SK-N-SH treated with all-trans-retinoic acid at 6 μM for 48 hours (cell line): ENCODE measurements around the gene ARHGEF12.

Experiments
- ATAC-seq: fragments of 200-7000 bp; cut with Tn5 transposase; 3 replicates; pipeline ENCODE4 v1.9.1; 2020; ENCODE audit warnings: mild to moderate bottlenecking, moderate library complexity
- ARNTL ChIP-seq: fragments of 450-650 bp; formaldehyde crosslinking; IDR thresholded peaks from 2 replicates; pipeline ENCODE4 v1.5.0; 2020; ENCODE audit warnings: low read depth, mild to moderate bottlenecking, moderate library complexity, borderline replicate concordance
- BACH2 ChIP-seq: fragments of 250-450 bp; sonication (Bioruptor Pico); IDR thresholded peaks from 2 replicates; pipeline ENCODE4 v1.9.0; 2021; ENCODE audit warnings: mild to moderate bottlenecking, borderline replicate concordance
- CSDC2 ChIP-seq: fragments of 250-450 bp; sonication (Bioruptor Pico); IDR thresholded peaks from 2 replicates; pipeline ENCODE4 v1.5.0; 2020; ENCODE audit warnings: mild to moderate bottlenecking, moderate library complexity
- CSRNP3 ChIP-seq: fragments of 250-450 bp; sonication (Bioruptor Pico); IDR thresholded peaks from 2 replicates; pipeline ENCODE4 v1.5.1; 2021; ENCODE audit warnings: mild to moderate bottlenecking, moderate library complexity
- ESRRG ChIP-seq: fragments of 250-450 bp; sonication (Bioruptor Pico); IDR thresholded peaks from 2 replicates; pipeline ENCODE4 v1.6.1; 2021; ENCODE audit warnings: mild to moderate bottlenecking
- GLIS3 ChIP-seq: fragments of 250-450 bp; sonication (Bioruptor Pico); IDR thresholded peaks from 2 replicates; pipeline ENCODE4 v1.5.0; 2020; ENCODE audit warnings: mild to moderate bottlenecking, moderate library complexity
- PPARA ChIP-seq: fragments of 250-450 bp; sonication (Bioruptor Pico); IDR thresholded peaks from 2 replicates; pipeline ENCODE4 v1.5.0; 2020; ENCODE audit warnings: mild to moderate bottlenecking, borderline replicate concordance
- SNAI2 ChIP-seq: fragments of 250-450 bp; sonication (Bioruptor Pico); IDR thresholded peaks from 2 replicates; pipeline ENCODE4 v1.5.0; 2020; ENCODE audit warnings: mild to moderate bottlenecking, moderate library complexity
- TCF4 ChIP-seq: fragments of 250-450 bp; sonication (Bioruptor Pico); IDR thresholded peaks from 2 replicates; pipeline ENCODE4 v1.8.0; 2021; ENCODE audit warnings: mild to moderate bottlenecking, moderate library complexity, borderline replicate concordance
- TOX ChIP-seq: fragments of 250-450 bp; sonication (Bioruptor Pico); IDR thresholded peaks from 2 replicates; pipeline ENCODE4 v1.8.0; 2021; ENCODE audit warnings: mild to moderate bottlenecking, moderate library complexity, borderline replicate concordance
- ZFP3 ChIP-seq: fragments of 250-450 bp; sonication (Bioruptor Pico); IDR thresholded peaks from 2 replicates; pipeline ENCODE4 v1.5.0; 2020; ENCODE audit warnings: mild to moderate bottlenecking, moderate library complexity
- ZFP30 ChIP-seq: fragments of 450-650 bp; formaldehyde crosslinking; IDR thresholded peaks from 2 replicates; pipeline ENCODE4 v1.5.0; 2022; ENCODE audit warnings: mild to moderate bottlenecking, moderate library complexity
- ZNF565 ChIP-seq: fragments of 450-650 bp; formaldehyde crosslinking; conservative IDR thresholded peaks from 2 replicates; pipeline ENCODE4 v1.5.0; 2020; ENCODE audit warnings: low read depth, mild to moderate bottlenecking, moderate library complexity
- ZNF70 ChIP-seq: fragments of 450-650 bp; formaldehyde crosslinking; IDR thresholded peaks from 2 replicates; pipeline ENCODE4 v1.5.0; 2020; ENCODE audit warnings: mild to moderate bottlenecking, moderate library complexity
- ZNF8 ChIP-seq: fragments of 450-650 bp; formaldehyde crosslinking; IDR thresholded peaks from 2 replicates; pipeline ENCODE4 v1.5.0; 2020; ENCODE audit warnings: mild to moderate bottlenecking, moderate library complexity
- TF ChIP-seq, protein P1 (sequence below): fragments of 250-450 bp; sonication (Bioruptor Pico); IDR thresholded peaks from 2 replicates; pipeline ENCODE4 v1.5.1; 2020; ENCODE audit warnings: low read depth, mild to moderate bottlenecking, moderate library complexity
- TF ChIP-seq, protein P2 (sequence below): fragments of 250-450 bp; sonication (Bioruptor Pico); IDR thresholded peaks from 2 replicates; pipeline ENCODE4 v1.5.0; 2020; ENCODE audit warnings: mild to moderate bottlenecking, moderate library complexity
- TF ChIP-seq, protein P3 (sequence below): fragments of 250-450 bp; sonication (Bioruptor Pico); IDR thresholded peaks from 2 replicates; pipeline ENCODE4 v1.8.0; 2020; ENCODE audit warnings: mild to moderate bottlenecking, moderate library complexity, borderline replicate concordance

ARHGEF12 gene

DNA sequence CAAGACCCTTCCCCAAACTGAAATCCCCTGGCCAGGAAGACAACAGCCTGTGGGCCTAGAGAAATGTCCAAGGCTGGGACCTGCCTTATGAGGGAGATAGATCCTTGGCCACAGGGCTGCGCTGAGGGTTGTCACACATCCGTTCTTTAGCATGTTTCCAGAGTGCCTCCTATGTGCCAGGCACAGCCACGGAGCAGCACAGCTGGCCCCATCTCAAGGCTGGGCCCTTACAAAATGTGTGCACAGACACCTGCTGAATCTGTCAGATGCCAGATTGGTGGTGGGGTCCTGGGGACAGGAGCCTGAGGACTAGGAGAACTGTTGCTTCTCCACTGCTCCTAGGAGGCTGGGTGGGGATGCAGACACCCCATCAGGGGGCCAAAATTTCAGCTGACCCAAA, 186.5 kb downstream of the ARHGEF12 start:
- TF ChIP-seq TCF4 (CRISPR knock-in tag), result no peak
- TF ChIP-seq SNAI2 (CRISPR knock-in tag), result no peak
- TF ChIP-seq, protein P1, sequence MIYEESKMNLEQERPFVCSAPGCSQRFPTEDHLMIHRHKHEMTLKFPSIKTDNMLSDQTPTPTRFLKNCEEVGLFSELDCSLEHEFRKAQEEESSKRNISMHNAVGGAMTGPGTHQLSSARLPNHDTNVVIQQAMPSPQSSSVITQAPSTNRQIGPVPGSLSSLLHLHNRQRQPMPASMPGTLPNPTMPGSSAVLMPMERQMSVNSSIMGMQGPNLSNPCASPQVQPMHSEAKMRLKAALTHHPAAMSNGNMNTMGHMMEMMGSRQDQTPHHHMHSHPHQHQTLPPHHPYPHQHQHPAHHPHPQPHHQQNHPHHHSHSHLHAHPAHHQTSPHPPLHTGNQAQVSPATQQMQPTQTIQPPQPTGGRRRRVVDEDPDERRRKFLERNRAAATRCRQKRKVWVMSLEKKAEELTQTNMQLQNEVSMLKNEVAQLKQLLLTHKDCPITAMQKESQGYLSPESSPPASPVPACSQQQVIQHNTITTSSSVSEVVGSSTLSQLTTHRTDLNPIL (CRISPR knock-in tag), result no peak
- TF ChIP-seq, protein P2, sequence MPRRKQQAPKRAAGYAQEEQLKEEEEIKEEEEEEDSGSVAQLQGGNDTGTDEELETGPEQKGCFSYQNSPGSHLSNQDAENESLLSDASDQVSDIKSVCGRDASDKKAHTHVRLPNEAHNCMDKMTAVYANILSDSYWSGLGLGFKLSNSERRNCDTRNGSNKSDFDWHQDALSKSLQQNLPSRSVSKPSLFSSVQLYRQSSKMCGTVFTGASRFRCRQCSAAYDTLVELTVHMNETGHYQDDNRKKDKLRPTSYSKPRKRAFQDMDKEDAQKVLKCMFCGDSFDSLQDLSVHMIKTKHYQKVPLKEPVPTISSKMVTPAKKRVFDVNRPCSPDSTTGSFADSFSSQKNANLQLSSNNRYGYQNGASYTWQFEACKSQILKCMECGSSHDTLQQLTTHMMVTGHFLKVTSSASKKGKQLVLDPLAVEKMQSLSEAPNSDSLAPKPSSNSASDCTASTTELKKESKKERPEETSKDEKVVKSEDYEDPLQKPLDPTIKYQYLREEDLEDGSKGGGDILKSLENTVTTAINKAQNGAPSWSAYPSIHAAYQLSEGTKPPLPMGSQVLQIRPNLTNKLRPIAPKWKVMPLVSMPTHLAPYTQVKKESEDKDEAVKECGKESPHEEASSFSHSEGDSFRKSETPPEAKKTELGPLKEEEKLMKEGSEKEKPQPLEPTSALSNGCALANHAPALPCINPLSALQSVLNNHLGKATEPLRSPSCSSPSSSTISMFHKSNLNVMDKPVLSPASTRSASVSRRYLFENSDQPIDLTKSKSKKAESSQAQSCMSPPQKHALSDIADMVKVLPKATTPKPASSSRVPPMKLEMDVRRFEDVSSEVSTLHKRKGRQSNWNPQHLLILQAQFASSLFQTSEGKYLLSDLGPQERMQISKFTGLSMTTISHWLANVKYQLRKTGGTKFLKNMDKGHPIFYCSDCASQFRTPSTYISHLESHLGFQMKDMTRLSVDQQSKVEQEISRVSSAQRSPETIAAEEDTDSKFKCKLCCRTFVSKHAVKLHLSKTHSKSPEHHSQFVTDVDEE, result no peak
- no peak for TF ChIP-seq CSRNP3 (CRISPR knock-in tag)
- no peak for ATAC-seq

DNA sequence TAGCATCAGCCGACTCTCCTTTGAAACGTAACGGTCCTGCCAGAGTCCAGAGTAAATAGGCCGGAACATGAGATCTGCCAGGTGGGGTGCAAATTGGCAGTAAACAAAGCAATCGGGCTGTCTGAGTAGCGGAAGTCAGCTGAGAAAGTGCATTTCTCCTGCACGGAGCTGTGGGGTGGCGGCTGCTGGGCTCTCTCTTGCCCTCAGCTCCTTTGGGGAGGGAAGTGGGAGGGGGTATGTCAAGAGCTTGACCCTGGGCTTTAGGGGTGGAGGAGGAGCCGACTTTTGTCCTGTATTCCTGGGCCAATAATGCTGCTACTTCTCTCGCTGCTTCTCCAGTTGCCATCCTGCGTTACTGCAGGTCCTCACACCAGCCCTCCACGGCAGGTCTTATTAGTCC, 187.0 kb downstream of the ARHGEF12 start:
- ATAC-seq, result no peak

DNA sequence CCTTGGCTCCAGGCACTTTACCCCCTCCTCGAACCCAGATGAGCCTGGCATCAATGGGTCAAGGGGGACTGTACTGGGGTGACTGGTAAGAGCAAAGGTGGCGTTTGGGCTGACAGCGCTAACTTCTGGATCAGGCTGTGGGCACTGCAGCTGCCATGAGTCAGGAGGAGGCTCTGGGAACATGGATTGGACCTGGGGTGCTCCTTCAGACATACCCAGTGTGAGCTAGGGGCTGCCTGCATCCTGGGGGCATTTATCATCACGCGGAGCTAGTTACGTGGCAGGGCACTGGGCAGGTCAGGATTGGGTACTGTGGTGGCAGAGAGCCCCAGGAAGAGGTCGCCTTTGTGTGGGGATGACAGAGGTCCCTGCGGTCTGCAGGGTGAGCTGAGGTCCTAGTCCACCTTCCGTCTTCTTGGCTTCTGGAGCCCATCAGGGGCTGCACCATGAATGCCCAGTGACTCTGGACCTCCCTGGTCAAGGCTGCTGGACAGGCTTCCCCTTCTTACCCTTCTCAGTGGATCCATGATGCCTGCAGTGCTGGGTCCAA, 188.4 kb downstream of the ARHGEF12 start:
- ATAC-seq, result no peak
- no peak for TF ChIP-seq CSRNP3 (CRISPR knock-in tag)
- no peak for TF ChIP-seq TCF4 (CRISPR knock-in tag)
- no peak for TF ChIP-seq GLIS3 (CRISPR knock-in tag)
- no peak for TF ChIP-seq ZFP30 (CRISPR knock-in tag)
- no peak for TF ChIP-seq ZNF565 (CRISPR knock-in tag)
- TF ChIP-seq, protein P2, result no peak
- no peak for TF ChIP-seq BACH2
- no peak for TF ChIP-seq ARNTL (CRISPR knock-in tag)
- no peak for TF ChIP-seq SNAI2 (CRISPR knock-in tag)
- TF ChIP-seq ESRRG (CRISPR knock-in tag), result no peak
- no peak for TF ChIP-seq PPARA (CRISPR knock-in tag)
- no peak for TF ChIP-seq CSDC2
- no peak for TF ChIP-seq TOX (CRISPR knock-in tag)
- TF ChIP-seq ZNF8 (CRISPR knock-in tag), result no peak
- TF ChIP-seq, protein P3, sequence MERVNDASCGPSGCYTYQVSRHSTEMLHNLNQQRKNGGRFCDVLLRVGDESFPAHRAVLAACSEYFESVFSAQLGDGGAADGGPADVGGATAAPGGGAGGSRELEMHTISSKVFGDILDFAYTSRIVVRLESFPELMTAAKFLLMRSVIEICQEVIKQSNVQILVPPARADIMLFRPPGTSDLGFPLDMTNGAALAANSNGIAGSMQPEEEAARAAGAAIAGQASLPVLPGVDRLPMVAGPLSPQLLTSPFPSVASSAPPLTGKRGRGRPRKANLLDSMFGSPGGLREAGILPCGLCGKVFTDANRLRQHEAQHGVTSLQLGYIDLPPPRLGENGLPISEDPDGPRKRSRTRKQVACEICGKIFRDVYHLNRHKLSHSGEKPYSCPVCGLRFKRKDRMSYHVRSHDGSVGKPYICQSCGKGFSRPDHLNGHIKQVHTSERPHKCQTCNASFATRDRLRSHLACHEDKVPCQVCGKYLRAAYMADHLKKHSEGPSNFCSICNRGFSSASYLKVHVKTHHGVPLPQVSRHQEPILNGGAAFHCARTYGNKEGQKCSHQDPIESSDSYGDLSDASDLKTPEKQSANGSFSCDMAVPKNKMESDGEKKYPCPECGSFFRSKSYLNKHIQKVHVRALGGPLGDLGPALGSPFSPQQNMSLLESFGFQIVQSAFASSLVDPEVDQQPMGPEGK (CRISPR knock-in tag), result no peak
- TF ChIP-seq ZFP3 (CRISPR knock-in tag), result no peak
- TF ChIP-seq ZNF70 (CRISPR knock-in tag), result no peak

More for the DNA sequence above, 187.0 kb downstream of the ARHGEF12 start:
- TF ChIP-seq, protein P2, result no peak
